GM18519 (cell line): ENCODE data around the gene SPINT2.
"Not testable (repeated sequence)": the region's sequence is repeated elsewhere in the genome, so short reads cannot be mapped to it uniquely, and the experiment has no call there.

Experiments used
- ATAC-seq: cut with Tn5 transposase; IDR thresholded peaks from one replicate; pipeline ENCODE4 v1.9.1; 2021; ENCODE audit warnings: mild to moderate bottlenecking, moderate library complexity; ENCODE audit not compliant: unreplicated experiment, low FRiP score

The SPINT2 gene

GRCh38 chr19:38234615-38235014 is 29.8 kb upstream of the SPINT2 start:
- ATAC-seq: no peak

GRCh38 chr19:38239816-38240215 is 24.6 kb upstream of the SPINT2 start:
- no peak for ATAC-seq

GRCh38 chr19:38243279-38243673 is 21.1 kb upstream of the SPINT2 start:
- no peak for ATAC-seq

GRCh38 chr19:38245826-38246498 is 18.4 kb upstream of the SPINT2 start:
- ATAC-seq: no peak

GRCh38 chr19:38247126-38247525 is 17.2 kb upstream of the SPINT2 start:
- ATAC-seq: no peak

GRCh38 chr19:38247734-38248268 is 16.6 kb upstream of the SPINT2 start:
- ATAC-seq: no peak

GRCh38 chr19:38248421-38248820 is 16.0 kb upstream of the SPINT2 start:
- no peak for ATAC-seq

GRCh38 chr19:38250428-38250820 is 13.9 kb upstream of the SPINT2 start:
- no peak for ATAC-seq

- ATAC-seq: no peak
These were observed 13.4 kb upstream of the SPINT2 start for GRCh38 chr19:38250821-38251563.

- no peak for ATAC-seq
These were observed 12.8 kb upstream of the SPINT2 start for GRCh38 chr19:38251564-38252051.

- ATAC-seq: no peak
These were observed 12.0 kb upstream of the SPINT2 start for GRCh38 chr19:38252385-38252784.

GRCh38 chr19:38252941-38253691 is 11.3 kb upstream of the SPINT2 start:
- ATAC-seq: no peak

GRCh38 chr19:38253788-38254187 is 10.6 kb upstream of the SPINT2 start:
- ATAC-seq: no peak

- ATAC-seq: no peak
These were observed 8.9 kb upstream of the SPINT2 start for GRCh38 chr19:38255383-38256014.

- ATAC-seq: not testable (repeated sequence)
These were observed 2.4 kb upstream of the SPINT2 start for GRCh38 chr19:38261942-38262341.

GRCh38 chr19:38262585-38263268 is 1.6 kb upstream of the SPINT2 start:
- no peak for ATAC-seq

- no peak for ATAC-seq
These were observed 486 bp upstream of the SPINT2 start for GRCh38 chr19:38263689-38264485.

GRCh38 chr19:38265213-38265861 is 964 bp downstream of the SPINT2 start:
- ATAC-seq: no peak
